ENCODE results near the gene TGFB2. TPM values are rescaled to one million over a fixed set of nuclear protein-coding genes. Genes with fewer than 3 reads are reported as not detected.

The TGFB2 gene
- total RNA-seq, 4 donors from 2014 or later: 0.38 to 6.8 (median 2.4) TPM

DNA sequence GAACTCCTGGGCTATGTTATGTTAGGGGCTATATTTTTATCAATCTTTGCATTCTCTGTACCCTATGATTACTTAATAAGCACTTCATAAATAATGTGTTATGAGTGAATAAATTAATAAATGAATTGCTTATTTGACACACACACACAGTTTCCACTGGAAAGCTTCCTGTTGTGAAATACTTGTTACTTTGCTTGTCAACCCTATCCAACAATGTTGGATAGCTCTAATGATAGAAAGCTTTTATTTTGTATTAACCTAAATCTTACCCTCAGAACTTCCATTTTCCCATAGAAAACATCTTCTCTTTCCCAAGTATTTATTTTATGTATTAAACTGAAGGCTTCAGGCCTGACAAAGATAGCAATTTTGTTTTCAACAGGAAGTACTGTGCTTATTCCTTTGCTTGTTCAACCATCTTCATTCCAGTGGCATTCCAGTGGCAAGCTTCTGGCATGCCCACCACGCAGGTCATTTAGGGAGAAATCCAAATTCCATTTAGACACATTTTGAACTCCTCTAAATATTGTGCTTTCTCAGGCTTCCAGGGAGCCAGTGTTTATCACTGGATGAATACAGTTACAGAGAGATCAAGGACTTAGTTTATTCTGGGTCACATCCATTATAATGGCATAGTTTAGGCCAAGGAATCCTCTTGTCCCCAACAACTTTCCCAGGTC is 134.4 kb downstream of the TGFB2 start:
- TF ChIP-seq, protein P1, sequence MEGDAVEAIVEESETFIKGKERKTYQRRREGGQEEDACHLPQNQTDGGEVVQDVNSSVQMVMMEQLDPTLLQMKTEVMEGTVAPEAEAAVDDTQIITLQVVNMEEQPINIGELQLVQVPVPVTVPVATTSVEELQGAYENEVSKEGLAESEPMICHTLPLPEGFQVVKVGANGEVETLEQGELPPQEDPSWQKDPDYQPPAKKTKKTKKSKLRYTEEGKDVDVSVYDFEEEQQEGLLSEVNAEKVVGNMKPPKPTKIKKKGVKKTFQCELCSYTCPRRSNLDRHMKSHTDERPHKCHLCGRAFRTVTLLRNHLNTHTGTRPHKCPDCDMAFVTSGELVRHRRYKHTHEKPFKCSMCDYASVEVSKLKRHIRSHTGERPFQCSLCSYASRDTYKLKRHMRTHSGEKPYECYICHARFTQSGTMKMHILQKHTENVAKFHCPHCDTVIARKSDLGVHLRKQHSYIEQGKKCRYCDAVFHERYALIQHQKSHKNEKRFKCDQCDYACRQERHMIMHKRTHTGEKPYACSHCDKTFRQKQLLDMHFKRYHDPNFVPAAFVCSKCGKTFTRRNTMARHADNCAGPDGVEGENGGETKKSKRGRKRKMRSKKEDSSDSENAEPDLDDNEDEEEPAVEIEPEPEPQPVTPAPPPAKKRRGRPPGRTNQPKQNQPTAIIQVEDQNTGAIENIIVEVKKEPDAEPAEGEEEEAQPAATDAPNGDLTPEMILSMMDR (IDR thresholded peaks at IDR 0.05; ENCODE audit: low read depth): no peak

DNA sequence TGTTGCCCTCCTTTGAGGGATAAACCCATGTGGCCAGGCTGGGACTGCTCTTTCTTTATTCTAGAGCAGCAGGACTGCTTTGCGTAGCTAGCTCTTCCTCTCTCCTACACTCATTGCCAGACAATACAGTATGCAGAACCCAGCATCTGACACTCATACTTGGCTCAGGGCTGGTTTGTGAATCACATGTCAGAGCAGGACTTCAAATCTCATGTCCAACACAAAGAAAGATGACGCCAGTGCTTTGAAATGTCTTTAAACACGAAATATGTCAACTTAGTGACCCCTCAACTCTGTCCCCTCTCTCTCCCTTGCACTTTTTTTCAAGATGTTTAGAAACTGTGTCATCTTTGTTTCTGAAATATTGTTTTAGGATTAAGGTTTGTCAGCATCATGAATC is 135.0 kb downstream of the TGFB2 start:
- TF ChIP-seq, protein P1 (IDR thresholded peaks at IDR 0.05; ENCODE audit: low read depth): no peak

DNA sequence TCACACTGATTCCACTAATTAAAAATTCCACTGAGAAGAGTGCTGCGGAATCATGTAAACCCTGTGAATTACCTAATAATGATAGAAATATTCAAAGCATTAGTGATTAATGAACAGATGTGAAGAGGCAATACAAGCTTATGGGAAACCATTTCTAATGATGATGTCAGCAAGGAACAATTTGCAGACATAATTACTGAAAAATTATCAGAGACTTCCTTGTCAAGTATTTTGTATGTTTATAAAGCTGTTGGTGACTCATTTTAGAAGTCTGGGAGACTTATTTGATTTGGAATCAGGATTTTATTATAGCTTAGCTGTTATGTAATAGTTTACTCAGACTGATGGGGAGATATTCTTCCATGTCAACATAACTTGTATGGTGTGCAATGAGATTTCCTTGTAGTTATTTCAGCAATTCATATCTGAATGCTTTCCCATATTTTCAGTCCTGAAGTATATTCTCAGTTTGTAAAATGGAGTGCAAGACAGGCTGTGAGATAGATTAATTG is 135.5 kb downstream of the TGFB2 start:
- TF ChIP-seq, protein P1 (IDR thresholded peaks at IDR 0.05; ENCODE audit: low read depth): no peak

DNA sequence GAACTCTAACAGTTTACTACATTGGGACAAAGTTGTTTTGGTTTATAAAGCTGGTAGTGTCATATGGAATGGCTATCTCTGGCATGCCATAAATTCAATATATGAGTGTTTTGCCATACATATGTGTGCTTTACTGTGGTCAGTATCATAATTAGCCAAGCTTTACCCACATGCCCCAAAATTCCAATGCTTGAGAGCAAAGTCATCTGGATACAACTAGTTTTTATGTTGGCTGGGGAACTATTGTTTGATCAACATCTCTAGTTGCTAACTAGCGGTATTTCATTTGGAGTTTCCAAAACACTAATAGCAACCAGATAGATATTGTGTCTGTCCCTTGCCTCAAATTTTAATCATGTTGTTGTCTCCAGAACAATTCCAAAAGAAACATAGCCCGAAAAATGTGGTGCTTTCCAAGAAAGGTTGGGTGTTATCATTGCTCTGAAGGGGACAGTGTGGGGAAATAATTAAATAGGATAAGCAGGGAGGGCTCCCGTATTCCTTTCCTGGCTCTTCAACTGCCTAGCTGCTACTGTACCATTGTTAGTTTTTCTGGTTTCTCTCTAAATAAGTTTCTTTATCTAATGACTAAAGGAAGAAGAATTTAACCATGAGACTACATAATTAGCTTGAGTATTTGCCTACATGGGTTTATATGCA is 136.1 kb downstream of the TGFB2 start:
- TF ChIP-seq, protein P1 (IDR thresholded peaks at IDR 0.05; ENCODE audit: low read depth): no peak

DNA sequence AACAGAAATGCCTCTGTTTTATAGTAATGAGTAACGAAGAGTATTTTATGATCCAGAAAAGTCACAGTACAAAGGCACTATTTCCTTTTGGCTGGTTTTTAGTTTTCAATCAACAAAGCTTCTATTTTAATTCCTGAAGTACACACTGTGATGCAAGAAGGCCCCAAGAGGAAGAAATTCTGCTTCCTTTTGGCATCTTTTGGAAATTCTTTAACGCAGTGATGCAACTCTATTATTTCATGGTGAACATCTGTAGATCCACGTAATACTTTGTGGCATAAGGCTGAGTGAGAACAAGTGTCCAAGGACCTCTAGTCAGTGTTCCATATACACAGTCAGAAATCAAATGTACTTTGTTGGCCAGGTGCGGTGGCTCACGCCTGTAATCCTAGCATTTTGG is 137.5 kb downstream of the TGFB2 start:
- TF ChIP-seq, protein P1 (IDR thresholded peaks at IDR 0.05; ENCODE audit: low read depth): no peak

DNA sequence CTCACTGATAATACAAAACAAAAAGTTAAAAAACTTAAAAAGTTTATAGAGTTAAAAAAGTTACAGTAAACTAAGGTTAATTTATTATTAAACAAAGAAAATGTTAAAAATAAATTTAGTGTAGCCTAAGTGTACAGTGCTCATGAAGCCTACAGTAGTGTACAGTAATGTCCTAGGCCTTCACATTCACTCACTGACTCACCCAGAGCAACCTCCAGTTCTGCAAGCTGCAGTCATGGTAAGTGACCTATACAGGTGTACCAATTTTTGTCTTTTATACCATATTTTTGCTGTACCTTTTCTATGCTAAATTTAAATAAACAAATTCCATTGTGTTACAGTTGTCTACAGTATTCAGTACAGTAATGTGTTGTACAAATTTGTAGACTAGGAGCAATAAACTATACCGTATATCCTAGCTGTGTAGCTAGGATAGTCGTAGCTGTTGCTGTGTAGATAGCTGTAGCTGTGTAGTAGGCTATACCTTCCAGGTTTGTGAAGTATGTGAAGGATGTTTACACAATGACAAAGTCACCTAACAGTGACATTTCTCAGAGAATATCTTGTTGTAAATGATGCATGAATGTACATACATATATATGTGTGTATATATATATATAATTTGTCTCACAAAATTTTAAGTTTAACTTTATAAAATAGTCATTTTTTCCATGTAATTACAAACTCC is 140.2 kb downstream of the TGFB2 start:
- TF ChIP-seq, protein P1 (IDR thresholded peaks at IDR 0.05; ENCODE audit: low read depth): no peak

DNA sequence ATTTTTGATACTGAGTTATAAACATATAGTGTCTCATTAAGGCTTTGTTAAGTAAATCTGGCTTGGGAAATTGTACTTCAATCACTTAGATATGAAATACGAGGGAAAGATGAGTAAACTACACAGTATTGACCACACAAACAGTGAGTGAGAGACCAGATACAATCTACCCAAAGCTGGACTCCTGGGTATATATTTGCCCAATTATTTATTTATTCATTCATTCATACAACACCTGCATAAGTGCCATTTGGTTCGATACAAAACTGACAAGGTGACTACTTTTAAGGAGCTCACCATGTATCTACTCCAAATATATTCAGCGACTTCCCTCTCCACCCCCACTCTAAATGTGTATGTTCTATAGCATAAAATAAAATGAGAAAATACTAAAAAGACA is 143.4 kb downstream of the TGFB2 start:
- TF ChIP-seq, protein P1 (IDR thresholded peaks at IDR 0.05; ENCODE audit: low read depth): no peak

All from subcutaneous adipose tissue (tissue), 4 donors.